Fibroblast of skin of left biceps (primary cell): ENCODE measurements around the gene FLYWCH2.
A peak's percentile ranks its signal among the peaks of the same experiment; 100 is the strongest.
"Not testable (repeated sequence)": the region's sequence is repeated elsewhere in the genome, so short reads cannot be mapped to it uniquely, and the experiment has no call there.

Experiments used
- DNase-seq, 2 experiments: peaks; one replicate each; pipeline ENCODE4 v3.0.0-alpha.2; 2013; ENCODE audit warnings: low read depth in 2 of 2

FLYWCH2 gene

DNA sequence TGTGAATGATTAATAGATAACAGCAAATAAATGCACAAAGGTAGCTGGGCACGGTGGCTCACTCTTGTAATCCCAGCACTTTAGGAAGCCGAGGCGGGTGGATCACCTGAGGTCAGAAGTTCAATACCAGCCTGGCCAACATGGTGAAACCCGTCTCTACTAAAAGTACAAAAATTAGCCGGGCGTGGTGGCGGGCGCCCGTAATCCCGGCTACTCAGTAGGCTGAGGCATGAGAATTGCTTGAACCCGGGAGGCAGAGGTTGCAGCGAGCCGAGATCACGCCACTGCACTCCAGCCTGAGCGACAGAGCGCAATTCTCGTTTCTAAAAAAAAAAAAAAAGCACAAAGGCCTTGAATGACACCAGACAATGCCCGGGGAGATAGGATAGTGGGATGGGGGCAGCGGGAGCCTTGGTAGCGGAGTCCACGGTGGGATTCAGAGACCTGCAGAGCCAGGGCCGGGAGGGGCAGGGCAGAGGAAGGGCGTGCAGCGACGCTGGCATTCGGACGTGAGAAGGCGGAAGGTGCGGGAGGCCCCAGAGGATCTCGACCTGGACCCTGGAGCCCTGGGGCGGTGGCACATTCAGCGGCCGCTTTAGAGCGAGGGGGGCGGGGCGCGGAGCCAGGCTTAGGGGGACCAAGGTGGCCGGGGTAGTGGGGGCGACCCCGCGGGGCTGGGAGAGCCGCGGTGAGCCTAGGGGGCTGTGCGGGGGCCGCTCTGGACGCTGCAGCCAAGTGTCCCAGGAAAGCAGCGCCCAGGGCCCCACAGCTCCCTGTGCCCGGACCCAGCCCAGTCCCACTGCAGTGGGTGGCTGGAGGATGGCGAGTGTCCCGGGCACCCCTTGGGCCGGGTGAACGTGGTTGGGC, 999 bp upstream of the FLYWCH2 start:
- DNase-seq = no peak

DNA sequence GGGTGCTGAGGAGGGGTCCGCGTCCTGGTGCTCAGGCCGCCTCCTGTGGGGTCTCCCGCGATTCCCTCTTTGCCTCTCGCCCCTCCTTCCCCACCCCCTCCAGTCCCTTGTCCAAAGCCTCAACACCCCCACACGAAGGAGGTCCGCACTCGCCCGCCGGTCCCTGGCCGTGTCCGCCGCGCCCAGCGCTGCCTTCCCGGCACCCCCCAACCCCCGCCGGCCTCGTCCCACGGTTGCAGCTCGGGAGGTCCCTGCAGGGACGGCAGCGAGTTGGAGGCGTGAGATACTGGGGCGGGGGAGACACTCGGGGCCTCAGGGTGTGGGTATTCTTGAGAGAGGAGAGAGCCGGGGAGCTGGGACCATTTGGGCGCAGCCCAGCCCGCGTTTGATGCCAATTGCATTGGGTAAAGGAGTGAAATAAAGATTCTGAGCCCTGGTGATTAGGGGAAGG, 468 bp downstream of the FLYWCH2 start:
- no peak for DNase-seq

DNA sequence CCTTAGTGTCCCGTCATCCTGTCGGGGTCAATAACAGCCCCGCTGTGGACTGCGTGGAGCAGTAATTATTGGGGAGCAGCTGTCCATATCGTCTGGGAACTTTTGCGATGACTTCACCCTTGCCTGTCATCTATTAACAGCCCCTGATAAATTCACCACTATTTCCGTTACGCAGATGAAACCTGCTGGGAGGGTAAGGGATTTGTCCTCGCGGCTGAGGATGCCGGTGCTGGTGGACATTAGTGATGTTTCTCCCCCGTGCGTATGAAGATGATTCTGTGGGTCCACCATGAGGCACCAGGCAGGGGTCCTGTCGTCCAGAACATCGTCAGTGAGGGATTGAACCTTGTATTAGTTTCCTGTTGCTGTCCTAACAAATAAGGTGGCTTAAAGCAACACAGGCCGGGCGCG, 1.0 kb downstream of the FLYWCH2 start:
- no peak for DNase-seq

DNA sequence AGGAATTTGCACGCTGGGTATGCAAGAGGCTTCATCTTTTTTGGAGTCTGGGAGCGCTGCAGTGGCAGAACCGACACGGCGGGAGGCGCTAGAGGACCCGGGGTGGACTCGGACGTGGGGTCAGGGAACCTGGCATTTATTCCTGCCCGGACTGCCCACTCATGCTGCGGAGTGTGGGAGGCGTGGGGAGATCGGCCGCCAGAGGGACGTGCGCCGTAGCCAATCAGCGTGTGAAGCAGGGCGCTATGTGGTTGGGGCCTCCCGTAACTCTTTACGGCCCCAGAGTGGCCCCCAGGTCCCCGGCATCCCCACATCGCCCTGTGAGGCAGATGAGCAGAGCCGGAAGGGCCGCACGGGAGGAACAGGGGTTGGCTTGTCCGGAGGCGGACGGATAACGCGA, 11.2 kb downstream of the FLYWCH2 start:
- no peak for DNase-seq

DNA sequence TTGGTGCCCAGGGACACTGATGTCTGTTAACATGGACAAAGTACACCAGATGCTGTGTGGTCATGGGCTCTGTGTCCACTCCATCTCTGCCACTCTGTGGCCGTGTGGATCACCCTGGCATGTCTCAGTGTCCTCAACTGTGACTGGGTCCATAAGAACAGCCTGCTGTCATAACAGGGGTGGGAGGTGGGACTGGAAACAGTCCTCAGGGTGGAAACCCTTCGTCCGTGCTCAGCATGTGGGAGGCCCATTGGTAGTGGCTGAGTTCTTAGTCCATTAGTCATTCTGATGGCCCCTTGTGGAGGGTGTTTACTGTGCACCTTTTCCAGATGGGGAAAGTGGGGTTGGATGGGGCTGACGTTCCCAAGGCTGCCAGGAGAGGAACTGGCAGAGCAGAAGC, 12.8 kb downstream of the FLYWCH2 start:
- DNase-seq = no peak

DNA sequence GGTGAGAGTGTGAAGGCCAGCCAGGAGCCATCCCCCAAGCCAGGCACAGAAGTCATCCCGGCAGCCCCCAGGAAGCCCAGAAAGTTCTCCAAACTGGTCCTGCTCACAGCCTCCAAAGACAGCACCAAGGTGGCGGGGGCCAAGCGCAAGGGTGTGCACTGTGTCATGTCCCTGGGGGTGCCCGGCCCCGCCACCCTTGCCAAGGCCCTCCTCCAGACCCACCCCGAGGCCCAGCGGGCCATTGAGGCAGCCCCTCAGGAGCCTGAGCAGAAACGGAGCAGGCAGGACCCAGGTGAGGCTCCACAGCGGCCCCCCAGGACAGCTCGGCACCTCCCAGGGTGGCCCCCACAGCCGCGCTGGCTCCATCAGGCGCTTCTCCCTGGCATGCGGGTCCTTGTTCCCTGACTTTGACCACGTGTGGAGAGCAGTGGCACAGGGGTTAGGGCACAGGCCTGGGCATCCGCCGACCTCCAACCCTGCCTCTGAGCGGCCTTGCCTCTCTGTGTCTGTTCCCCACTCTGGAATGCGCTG, 13.5 kb downstream of the FLYWCH2 start:
- no peak for DNase-seq

DNA sequence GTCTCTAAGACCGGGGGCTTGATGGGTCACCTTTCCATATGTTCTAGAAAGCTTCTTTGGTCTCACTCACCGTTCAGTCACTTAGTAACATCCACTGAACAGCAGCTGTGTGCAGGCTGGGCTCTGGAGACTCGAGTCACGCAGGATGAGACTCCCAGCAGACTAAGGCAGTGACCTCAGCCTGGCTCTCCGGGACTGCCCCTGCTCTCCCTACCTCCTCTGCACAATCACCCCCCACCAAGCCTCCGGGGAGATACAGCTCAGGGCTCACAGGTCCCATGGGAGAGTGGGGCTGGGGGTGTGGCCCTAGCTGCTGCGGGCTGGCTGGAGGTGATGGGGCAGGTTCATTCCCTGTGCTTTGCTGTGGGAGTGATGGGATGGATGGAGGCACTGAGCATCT, 14.1 kb downstream of the FLYWCH2 start:
- DNase-seq = no peak

DNA sequence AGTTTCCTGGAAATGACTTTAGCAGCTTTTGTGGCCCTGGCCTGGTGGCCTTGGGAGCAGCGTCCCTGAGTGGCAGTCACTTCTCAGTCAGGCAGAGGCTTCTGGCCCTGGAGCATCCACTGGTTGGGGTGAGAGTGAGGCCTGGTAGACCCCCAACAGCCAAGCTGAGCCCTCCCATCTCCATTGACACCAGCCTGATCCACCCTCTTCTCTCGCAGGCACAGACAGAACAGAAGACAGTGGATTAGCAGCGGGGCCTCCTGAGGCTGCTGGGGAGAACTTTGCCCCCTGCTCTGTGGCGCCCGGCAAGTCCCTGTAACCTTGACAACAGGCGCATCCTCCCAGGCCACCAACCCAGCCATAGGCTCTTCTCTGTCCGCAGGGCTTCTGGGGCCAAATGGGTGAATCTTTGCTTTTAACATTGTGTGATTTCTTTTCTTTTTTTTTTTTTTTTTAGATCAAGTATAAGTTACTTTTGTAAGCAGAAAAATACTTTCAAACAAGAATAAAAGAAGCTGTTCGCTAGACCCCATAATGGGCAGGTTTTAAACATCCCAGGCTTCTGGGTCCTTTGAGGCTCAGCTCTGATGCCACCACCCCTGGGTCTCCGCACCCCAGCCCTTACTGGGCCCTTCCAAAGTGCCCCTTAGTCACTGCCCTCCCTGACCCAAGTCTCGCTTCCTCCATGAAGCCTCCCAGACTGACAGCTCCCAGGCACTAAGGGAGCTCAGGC, 16.0 kb downstream of the FLYWCH2 start:
- no peak for DNase-seq

DNA sequence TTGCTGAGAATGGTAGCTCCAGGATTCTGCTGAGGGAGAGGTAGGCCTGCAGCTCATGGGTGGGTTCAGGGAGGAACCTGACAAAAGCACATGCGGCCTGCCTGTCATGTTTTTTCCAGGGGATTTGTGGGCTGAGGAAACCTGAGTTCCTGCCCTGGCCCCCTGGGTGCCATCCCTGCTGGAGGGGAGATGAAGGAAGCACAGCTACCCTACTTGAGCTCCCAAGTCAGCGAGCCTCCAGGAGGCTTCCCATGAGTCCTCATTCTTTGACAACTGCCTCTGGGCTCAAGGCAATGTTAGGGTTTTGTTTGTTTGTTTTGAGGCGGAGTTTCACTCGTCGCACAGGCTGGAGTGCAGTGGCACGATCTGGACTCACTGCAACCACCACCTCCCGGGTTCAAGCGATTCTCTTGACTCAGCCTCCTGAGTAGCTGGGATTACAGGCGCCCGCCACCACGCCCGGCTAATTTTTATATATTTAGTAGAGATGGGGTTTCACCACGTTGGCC, 16.6 kb downstream of the FLYWCH2 start:
- DNase-seq = no peak

DNA sequence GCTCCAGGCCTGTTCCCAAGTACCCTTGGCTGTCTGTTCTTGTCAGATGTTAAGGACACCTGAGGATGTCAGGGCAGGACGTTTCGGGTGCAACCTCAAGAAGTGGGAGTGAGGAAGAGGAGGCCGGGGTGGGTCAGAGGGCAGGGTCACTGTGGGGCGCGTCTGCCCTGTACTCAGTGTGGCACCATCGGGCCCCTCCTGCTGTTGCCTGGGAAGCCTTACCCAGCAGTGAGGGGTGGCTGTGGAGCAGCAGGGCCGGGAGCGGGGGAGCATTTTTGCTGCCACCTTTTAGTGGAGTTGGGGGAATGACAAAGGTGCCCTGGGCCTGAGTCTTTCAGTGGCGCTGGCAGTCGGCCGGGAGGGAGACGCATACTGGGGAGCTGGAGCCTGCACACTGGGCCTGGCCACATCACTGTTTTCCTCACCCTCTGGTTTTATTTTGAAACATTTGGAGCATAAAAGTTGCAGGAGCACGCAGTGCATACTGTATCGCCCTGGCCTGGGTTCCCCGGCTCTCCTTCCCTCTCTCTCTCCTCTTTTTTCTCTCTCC, 17.6 kb downstream of the FLYWCH2 start:
- DNase-seq = no peak

DNA sequence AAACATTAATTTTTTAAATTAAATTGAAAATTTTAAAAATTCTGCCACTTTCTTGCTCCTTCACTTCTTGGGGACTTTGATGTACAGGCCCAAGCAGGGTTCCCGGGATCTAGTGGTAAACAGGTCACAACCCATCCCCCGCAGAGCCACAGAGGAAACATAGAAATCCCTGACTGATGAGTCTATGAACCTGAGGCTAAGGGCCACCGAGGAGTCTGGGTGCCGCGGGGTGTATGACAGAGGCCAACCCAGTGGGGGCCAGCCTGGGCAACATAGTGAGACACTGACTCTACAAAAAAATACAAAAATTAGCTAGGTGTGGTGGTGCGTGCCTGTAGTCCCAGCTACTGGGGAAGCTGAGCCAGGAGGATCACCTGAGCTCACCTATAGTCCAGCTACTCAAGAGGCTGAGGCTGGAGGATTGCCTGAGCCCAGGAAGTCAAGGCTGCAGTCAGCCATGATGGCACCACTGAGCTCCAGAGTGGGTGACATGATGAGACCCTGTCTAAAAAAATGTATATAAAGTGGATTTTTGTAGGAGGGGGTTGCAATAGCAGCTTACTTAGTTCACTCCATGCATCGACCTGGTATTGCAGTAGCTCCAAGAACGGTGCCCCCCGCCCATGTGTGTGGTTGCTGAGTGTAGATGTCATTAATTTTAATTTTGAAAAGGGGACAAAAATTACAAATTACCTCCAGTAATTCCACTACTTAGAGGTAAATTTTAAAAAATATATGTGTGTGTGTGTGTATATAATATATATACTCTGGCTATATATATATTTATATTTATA, 19.5 kb downstream of the FLYWCH2 start:
- DNase-seq = no peak

DNA sequence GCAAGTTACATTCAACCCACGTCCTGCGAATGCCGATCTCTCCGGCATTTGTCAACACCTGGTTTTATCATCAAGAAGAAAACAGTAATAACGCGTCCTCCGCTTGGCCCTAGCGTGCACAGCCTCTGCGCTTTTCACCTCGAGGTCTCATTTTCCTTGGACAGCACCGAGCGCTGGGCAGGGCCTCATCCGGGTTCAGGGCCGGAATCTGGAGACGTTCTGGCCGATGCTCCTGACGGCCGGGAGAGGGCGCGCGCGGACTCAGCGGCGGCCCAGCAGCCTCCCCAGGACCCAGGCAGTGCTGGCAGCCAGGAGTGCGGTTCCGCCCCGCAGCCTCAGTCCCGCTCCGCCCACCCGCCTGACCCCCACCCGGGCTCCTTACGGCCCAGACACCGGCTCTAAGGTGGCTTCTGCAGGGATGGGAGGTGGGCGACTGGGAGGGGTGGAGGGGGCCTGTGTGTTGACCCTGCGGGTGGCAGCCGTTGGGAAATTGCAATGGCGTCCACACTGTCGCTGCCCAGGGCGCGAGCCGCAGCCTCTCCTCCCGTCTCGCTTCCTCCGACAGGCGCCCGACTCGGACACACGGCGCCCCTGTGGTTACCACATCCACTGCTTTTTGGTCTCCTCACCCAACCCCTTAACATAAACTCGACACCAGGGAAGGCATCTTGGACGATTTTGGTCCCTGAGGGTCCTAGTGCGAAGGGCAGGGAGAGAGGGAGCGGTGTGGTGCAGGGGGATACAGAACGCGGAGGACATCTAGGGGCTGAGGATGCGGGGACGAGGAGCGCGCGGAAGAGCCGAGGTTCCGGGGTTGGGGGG, 21.3 kb downstream of the FLYWCH2 start:
- peak in 1 of 2 experiments; percentile 36 for DNase-seq

DNA sequence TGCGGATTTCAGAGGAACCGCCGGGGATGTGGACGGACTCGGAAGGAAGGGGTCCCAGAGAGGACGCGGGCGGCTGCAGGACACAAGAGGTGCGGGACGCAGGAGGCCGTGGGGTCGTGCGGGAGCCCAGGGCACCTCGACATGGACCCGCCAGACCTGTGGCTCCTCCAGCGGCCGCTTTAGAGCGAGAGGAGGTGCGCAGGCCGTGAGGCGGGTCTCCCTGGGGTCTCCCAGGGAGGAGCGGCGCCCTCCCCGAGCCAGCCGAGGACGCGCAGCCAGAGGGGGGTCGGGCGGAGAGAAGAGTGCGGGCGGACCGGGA, 21.9 kb downstream of the FLYWCH2 start:
- no peak for DNase-seq

DNA sequence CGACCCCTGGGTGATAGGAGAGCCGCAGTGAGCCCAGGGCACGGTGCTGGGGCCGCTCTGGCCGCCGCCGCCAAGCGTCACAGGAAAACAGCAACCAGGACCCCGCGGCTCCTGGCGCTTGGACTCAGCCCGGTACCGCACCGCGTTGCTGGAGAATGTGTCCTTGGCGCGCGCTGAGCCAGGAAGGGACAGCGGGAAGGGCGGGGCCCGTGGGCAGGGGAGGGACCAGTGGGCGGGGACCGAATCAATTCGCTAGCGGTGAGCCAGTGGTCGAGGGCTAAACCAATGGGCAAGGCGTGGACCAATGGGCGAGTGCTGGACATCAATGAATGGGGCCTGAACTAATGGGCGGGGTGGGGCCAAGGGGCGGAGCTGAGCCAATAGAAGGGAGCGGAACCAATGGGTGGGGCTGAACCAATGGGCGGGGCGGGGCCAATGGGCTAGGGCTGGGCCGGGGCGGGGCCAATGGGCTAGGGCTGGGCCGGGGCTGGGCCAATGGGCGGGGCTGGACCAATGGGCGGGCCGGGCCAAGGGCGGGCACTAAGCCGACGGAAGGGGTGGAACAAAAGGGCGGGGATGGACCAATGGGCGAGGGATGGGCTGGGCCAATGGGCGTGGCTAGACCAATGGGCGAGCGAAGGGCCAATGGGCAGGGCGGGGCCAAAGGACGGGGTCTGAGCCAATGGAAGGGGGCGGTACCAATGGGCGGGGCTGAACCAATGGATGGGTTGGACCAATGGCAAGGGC, 22.4 kb downstream of the FLYWCH2 start:
- DNase-seq = peak; percentile 98

DNA sequence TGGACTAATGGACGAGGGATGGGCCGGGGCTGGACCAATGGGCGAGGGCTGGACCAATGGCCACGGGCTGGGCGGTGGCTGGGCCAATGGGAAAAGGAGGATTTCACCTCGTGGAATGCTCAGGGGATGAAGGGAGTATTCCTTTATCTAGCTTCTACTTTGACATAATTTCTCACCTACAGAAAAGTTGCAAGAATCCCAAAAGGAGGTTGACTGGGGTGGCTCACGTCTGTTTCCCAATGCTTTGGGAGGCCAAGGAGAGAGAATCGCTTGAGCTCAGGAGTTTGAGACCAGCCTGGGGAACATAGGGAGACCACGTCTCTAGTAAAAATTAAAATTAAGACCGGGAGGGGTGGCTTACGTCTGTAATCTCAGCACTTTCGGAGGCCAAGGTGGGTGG, 23.0 kb downstream of the FLYWCH2 start:
- no peak for DNase-seq

DNA sequence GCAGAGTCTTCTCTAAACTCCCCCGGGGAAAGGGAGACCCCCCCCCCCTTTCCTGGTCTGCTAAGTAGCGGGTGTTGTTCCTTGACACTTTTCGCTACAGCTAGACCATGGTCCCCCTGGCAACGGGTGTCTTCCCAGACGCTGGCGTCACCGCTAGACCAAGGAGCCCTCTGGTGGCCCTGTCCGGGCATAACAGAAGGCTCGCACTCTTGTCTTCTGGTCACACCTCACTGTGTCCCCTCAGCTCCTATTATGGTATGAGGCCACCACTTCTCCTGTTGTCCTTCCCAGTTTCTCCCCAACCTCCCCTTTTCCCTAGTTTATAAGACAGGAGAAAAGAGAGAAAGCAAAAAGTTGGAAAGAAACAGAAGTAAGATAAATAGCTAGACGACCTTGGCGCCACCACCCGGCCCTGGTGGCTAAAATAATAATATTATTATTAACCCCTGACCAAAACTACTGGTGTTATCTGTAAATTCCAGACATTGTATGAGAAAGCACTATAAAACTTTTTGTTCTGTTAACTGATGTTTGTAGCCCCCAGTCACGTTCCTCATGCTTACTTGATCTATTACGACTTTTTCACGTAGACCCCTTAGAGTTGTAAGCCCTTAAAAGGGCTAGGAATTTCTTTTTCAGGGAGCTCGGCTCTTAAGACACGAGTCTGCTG, 24.2 kb downstream of the FLYWCH2 start:
- not testable (repeated sequence) for DNase-seq

DNA sequence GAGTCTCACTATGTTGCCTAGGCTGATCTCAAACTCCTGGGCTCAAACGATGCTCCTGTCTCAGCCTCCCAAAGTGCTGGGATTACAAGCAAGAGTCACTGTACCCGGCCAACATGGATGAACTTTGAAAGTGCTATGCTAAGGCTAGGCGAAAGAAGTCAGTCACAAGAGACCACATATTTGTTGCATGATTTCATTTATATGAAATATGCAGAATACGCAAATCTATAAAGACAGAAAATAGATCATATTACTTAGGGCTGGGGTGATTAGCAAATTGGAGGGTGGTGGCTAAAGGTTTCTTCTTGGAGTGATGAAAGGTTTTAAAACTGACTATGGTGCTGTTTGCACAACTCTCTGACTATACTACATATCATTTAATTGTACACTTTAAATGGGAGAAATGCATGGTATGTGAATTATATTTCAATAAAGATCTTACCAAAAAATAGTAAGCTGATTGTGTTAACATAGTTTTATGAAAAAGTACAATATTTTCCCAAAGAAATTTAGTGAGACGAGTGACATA, 27.5 kb downstream of the FLYWCH2 start:
- no peak for DNase-seq

DNA sequence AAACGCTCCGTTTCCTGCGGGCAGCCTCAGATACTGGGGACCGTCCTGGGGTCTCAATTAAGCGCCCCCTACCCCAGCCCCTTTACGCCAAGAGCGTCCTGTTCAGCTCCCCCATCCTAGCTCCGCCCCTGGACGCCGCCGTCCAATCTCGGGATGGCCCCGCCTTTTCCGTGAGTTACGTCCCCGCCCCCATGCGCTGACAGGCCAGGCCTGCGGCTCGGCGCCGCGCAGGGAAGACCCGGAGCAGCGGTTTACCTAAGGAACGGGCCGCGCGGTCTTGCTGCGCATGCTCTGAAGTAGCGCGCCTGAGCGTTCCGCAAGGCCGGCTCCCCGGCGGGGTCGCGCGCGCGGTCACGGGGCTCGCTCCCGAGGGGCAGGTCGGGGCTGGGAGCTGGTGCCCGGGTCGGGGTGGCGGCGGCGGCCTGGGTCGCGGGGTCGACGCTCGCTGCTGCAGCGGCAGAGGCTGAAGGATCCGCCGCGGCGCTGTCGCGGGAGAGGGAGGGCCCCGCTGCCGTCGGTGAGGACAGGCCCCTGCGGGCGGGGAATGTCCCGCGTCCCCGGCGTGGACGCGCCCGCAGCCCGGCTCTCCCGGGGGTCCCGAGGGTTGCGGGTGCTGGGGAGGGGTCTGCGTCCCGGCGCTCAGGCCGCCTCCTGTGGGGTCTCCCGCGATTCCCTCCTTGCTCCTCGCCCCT, 28.8 kb downstream of the FLYWCH2 start, which contains the start of gene FLYWCH1:
FLYWCH1 (plus strand) TSS at position 294 of the 692 bp plus-strand sequence. CDS start 17,755 bp downstream, outside the sequence.
- DNase-seq = peak; percentile 91 to 92
